ENCODE results near the gene UNC5B.

The UNC5B gene

DNA sequence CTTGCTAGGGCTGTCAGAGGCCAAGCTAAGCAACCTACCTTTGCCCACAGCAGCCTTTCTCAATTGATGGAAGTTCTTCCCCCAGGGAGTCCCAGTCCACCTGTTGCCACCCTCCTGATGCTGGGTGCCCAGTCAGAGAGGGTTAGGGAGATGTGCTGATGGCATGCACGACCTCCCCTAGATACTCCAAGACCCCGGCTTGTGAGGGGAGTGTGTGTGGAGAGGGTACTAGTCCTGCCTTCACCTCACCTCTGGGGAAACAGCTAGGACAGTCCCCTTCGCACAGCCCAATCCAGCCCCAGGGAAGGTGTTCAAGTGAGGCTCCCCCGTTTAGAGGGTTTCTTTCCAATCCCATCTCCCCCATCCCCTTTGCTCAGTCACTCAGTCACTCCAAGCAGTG is 1.3 kb upstream of the UNC5B start:
- no peak for DNase-seq (ENCODE audit: low read depth, low spot score)
- H3K9ac ChIP-seq (ENCODE audit: insufficient read length): no peak overlapping the region

DNA sequence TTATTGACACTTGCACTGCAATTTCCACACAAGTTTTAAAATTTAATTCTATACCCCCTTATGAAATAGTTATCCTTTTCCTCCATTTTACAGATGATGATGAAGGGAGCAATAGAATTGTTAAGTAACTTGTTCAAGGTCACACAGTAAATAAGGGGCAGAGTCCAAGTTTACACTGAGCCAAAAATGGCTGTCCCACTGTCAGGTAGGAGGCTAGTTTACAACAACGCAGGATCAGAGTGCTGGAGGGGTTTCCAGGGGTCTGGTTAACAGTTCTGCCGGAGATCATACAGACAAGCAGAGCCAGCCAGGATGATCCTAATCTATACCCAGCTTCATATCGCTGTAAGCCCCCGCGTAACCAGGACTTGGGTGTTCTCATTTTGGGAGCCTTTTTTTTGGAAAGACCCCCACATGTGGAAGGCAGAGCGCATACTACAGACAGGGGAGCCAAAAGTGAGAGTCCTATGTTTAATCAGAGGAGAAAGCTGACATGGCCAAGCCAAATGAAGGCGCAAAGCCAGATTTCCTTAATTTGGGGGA is 524 bp upstream of the UNC5B start:
- no peak for TF ChIP-seq POLR2AphosphoS5 (IDR thresholded peaks at IDR 0.05; ENCODE audit: borderline replicate concordance, low read depth, low read length)
- TF ChIP-seq EZH2 (IDR thresholded peaks at IDR 0.05): no peak
- TF ChIP-seq FOXP2 (optimal IDR thresholded peaks at IDR 0.05; ENCODE audit: control extremely low read depth, extremely low read length, insufficient read depth): no peak
- peak overlapping the region; percentile 57 for H3K9ac ChIP-seq (ENCODE audit: insufficient read length)
- H3K4me3 ChIP-seq: peak overlapping the region; percentile 75
- H3K36me3 ChIP-seq (ENCODE audit: insufficient read depth, low read length): no peaks in the 10 kb centered on the region
- H3K27ac ChIP-seq: no peak overlapping the region
- H3K9me3 ChIP-seq (ENCODE audit: low read depth, low read length): no peaks in the 10 kb centered on the region
- DNase-seq (ENCODE audit: low read depth, low spot score): no peak

More for the DNA sequence above, 1.3 kb upstream of the UNC5B start:
- Histone ChIP-seq H3K27ac (no peak overlapping the region), H3K9me3 (ENCODE audit: low read depth, low read length) (no peaks in the 10 kb centered on the region), H3K36me3 (ENCODE audit: insufficient read depth, low read length) (no peaks in the 10 kb centered on the region), H3K4me3 (no peak overlapping the region)
- no peak for TF ChIP-seq EZH2 (IDR thresholded peaks at IDR 0.05)
- TF ChIP-seq POLR2AphosphoS5 (IDR thresholded peaks at IDR 0.05; ENCODE audit: borderline replicate concordance, low read depth, low read length): no peak
- TF ChIP-seq FOXP2 (optimal IDR thresholded peaks at IDR 0.05; ENCODE audit: control extremely low read depth, extremely low read length, insufficient read depth): no peak

DNA sequence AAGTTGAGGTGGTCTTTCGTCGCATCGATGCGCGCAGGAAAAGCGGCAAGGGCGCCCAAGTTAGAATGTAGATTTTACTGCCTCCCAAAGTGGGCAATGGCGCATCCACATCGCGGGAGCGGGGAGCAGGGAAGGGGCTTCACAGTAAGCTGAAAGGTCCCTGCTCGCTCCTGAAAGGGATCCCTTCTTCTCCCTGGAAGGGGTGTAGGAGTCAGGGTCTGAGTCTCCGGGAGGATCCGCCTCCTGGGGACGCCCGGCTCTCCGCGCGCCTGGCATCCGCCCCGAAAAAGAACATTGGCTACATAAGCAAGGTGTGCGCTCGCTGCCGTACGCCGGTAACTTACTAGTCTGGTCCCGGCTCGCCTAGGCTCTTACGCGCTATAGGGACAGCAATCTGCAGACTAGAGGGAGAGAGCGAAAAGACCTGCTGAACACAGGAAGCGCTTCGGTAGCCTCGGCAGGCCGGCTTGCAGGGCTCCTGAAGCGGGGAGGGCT is 804 bp downstream of the UNC5B start:
- no peak for DNase-seq (ENCODE audit: low read depth, low spot score)

DNA sequence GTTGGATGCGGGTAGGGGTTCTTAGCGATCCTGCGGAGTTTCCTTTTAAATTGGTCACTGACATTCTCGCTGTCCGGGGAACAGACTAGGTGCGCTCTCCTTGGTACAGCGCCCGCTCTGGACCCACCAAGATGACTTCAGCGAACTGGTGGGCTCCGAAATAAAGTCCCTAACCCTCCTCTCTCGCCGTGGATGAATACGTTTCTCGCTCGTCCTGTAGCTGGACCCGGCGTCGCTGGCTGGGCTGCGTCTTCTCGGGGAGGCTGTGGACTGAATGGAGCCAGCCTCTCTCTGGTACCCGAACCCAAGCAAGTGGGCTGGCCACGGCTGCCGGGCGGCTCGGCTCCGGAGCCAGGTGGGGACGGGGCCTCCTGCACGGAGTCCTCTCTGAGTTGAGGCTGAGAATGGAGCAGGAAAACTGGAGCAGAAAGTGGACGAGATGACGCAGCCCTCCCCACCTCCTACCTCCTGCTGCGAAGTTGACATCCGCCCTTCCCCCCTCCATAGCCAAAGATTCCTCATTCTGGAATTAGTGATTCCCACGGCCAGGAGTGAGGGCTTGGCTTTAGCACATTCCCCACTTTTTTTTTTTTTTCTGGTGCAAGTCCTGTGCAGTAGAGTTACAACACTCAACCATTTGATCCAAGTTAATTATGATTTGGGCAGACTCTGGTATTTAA is 1.5 kb downstream of the UNC5B start:
- DNase-seq (ENCODE audit: low read depth, low spot score): no peak
- Histone ChIP-seq H3K4me3 (peak overlapping the region; percentile 75), H3K36me3 (ENCODE audit: insufficient read depth, low read length) (no peaks in the 10 kb centered on the region), H3K9ac (ENCODE audit: insufficient read length) (no peak overlapping the region), H3K27ac (no peak overlapping the region), H3K9me3 (ENCODE audit: low read depth, low read length) (no peaks in the 10 kb centered on the region)
- TF ChIP-seq POLR2AphosphoS5 (IDR thresholded peaks at IDR 0.05; ENCODE audit: borderline replicate concordance, low read depth, low read length) (no peak), EZH2 (IDR thresholded peaks at IDR 0.05) (no peak), FOXP2 (optimal IDR thresholded peaks at IDR 0.05; ENCODE audit: control extremely low read depth, extremely low read length, insufficient read depth) (no peak)

More for the DNA sequence above, 804 bp downstream of the UNC5B start:
- peak overlapping the region; percentile 75 for H3K4me3 ChIP-seq
- TF ChIP-seq POLR2AphosphoS5 (IDR thresholded peaks at IDR 0.05; ENCODE audit: borderline replicate concordance, low read depth, low read length) (no peak), FOXP2 (optimal IDR thresholded peaks at IDR 0.05; ENCODE audit: control extremely low read depth, extremely low read length, insufficient read depth) (no peak), EZH2 (IDR thresholded peaks at IDR 0.05) (no peak)
- H3K36me3 ChIP-seq (ENCODE audit: insufficient read depth, low read length): no peaks in the 10 kb centered on the region
- H3K9ac ChIP-seq (ENCODE audit: insufficient read length): peak overlapping the region; percentile 60
- no peaks in the 10 kb centered on the region for H3K9me3 ChIP-seq (ENCODE audit: low read depth, low read length)
- no peak overlapping the region for H3K27ac ChIP-seq

DNA sequence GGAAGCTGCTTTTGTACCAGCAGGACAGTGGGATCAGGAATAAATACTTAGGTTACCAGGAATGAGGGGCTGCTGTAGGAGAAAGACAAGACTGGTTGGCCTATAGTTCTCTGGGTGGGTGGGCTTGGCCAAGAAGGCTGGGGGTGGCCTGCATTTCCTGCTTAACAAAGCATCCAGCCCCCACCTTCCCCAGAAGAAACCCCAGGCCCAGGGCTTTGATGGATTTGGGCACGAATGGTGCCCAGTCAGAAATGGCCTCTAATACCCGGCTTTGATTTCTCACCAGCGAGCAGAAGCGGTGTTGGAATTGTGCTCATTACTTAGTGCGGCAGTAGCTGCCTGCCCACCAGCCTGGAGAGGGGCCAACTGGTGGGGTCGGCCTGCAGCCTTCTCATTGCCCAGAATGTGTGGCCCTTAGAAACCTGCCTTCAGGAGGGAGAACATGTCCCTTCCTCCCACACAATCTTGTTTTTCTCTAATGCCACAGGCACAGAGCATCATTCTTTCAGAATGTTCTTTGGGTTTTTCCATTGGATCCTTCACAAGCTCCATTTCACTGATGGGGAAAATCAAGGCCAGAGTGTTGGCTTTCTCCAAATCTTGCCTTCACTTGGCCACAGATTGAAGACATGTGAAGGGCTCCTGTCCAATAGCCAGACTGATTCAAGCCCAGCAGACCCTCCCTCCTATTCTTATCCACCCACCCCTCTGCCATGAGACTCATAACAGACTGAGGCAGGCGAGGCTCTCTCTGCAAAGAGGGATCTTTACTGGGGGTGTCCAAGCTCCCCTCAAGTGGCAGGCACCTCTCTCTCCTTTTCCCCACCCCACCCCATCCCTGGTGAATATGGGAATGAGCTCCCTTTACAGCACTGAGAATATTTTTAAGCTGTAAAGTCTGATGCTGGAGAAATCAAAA is 2.5 kb downstream of the UNC5B start:
- Histone ChIP-seq H3K9ac (ENCODE audit: insufficient read length) (no peak overlapping the region), H3K9me3 (ENCODE audit: low read depth, low read length) (no peaks in the 10 kb centered on the region), H3K36me3 (ENCODE audit: insufficient read depth, low read length) (no peaks in the 10 kb centered on the region), H3K27ac (no peak overlapping the region; the same call in 1 of the 2 replicates), H3K4me3 (peak overlapping the region; percentile 75)
- TF ChIP-seq EZH2 (IDR thresholded peaks at IDR 0.05) (no peak), FOXP2 (optimal IDR thresholded peaks at IDR 0.05; ENCODE audit: control extremely low read depth, extremely low read length, insufficient read depth) (no peak), POLR2AphosphoS5 (IDR thresholded peaks at IDR 0.05; ENCODE audit: borderline replicate concordance, low read depth, low read length) (no peak)
- no peak for DNase-seq (ENCODE audit: low read depth, low spot score)

DNA sequence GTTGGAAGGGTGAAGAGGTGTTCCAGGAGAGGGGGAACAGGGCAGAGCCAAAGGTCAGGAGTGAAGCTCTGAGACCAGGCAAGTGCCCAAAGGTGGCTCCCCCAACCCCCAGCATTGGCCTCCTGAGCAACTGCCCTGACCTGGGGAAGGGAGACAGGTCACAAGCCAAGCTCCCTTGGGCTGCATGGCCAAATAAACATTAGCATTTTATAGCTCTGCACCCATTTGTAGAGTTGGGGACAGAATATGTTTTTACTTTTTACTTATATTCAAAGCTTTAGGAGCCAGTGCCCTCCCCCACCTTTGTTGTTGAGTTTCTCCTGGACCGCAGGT is 4.0 kb downstream of the UNC5B start:
- H3K9me3 ChIP-seq (ENCODE audit: low read depth, low read length): no peaks in the 10 kb centered on the region
- peak overlapping the region; percentile 90; the same call in 1 of the 2 replicates for H3K27ac ChIP-seq
- DNase-seq (ENCODE audit: low read depth, low spot score): no peak
- peak overlapping the region; percentile 75 for H3K4me3 ChIP-seq
- TF ChIP-seq POLR2AphosphoS5 (IDR thresholded peaks at IDR 0.05; ENCODE audit: borderline replicate concordance, low read depth, low read length): no peak
- no peak for TF ChIP-seq FOXP2 (optimal IDR thresholded peaks at IDR 0.05; ENCODE audit: control extremely low read depth, extremely low read length, insufficient read depth)
- no peak for TF ChIP-seq EZH2 (IDR thresholded peaks at IDR 0.05)
- no peak overlapping the region for H3K9ac ChIP-seq (ENCODE audit: insufficient read length)
- H3K36me3 ChIP-seq (ENCODE audit: insufficient read depth, low read length): no peaks in the 10 kb centered on the region

DNA sequence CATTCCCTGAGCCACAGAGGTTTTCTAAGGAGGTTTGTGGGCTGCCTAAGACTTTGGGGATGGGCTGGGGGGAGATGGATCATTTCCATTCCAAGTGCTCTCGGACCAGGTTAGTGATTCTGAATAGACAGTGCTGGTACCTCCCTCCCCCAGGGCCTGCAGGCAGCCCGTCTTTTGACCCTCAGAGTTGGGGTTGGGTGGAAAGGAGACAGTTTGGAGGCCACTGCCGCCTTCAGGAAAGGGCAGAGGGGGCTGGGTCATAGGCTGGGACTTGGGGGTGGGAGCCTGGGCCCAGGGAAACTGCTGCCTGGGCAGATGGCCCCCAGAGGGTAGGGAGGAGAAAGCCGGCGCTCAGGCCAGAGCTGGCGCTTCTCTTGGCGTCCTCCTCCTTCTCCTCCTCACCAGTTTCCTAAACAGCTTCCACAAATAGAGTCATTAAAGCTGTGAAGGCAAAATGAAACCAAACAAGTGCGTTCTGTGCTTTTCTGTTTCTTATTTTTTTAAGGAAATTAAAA is 4.4 kb downstream of the UNC5B start:
- no peak for TF ChIP-seq EZH2 (IDR thresholded peaks at IDR 0.05)
- TF ChIP-seq POLR2AphosphoS5 (IDR thresholded peaks at IDR 0.05; ENCODE audit: borderline replicate concordance, low read depth, low read length): no peak
- no peak for TF ChIP-seq FOXP2 (optimal IDR thresholded peaks at IDR 0.05; ENCODE audit: control extremely low read depth, extremely low read length, insufficient read depth)
- no peaks in the 10 kb centered on the region for H3K36me3 ChIP-seq (ENCODE audit: insufficient read depth, low read length)
- peak overlapping the region; percentile 90 for H3K27ac ChIP-seq
- H3K9me3 ChIP-seq (ENCODE audit: low read depth, low read length): no peaks in the 10 kb centered on the region
- H3K4me3 ChIP-seq: peak overlapping the region; percentile 75
- no peak for DNase-seq (ENCODE audit: low read depth, low spot score)
- H3K9ac ChIP-seq (ENCODE audit: insufficient read length): peak overlapping the region; percentile 64
